ENCODE measurements around the gene WBP1L.
"Not testable (repeated sequence)": the region's sequence is repeated elsewhere in the genome, so short reads cannot be mapped to it uniquely, and the experiment has no call there.

DNA sequence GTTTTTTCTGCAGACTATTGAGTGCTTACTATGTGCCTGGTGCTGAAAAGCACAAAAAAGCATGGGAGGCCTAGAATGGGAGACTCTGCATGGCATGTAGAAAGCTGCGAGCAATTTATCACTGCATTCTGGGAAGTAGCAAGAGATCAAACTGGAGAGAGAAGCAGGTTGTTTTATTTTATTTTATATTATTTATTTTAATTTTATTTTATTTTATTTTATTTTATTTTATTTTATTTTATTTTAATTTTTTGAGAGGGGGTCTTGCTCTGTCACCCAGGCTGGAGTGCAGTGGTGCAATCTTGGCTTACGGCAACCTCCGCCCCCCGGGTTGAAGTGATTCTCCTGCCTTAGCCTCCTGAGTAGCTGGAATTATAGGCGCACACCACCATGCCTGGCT, 76.3 kb downstream of the WBP1L start:
- not testable (repeated sequence) for TF ChIP-seq POLR2AphosphoS5 (IDR thresholded peaks at IDR 0.05); EZH2 (IDR thresholded peaks at IDR 0.05; ENCODE audit: borderline replicate concordance, insufficient read depth, low read length, poor library complexity, severe bottlenecking); SMC3 (conservative IDR thresholded peaks at IDR 0.05; ENCODE audit: poor library complexity); TAF1 (IDR thresholded peaks at IDR 0.05; ENCODE audit: low read depth); EP300 (conservative IDR thresholded peaks at IDR 0.05; ENCODE audit: poor library complexity, severe bottlenecking)
- TF ChIP-seq, protein P1, sequence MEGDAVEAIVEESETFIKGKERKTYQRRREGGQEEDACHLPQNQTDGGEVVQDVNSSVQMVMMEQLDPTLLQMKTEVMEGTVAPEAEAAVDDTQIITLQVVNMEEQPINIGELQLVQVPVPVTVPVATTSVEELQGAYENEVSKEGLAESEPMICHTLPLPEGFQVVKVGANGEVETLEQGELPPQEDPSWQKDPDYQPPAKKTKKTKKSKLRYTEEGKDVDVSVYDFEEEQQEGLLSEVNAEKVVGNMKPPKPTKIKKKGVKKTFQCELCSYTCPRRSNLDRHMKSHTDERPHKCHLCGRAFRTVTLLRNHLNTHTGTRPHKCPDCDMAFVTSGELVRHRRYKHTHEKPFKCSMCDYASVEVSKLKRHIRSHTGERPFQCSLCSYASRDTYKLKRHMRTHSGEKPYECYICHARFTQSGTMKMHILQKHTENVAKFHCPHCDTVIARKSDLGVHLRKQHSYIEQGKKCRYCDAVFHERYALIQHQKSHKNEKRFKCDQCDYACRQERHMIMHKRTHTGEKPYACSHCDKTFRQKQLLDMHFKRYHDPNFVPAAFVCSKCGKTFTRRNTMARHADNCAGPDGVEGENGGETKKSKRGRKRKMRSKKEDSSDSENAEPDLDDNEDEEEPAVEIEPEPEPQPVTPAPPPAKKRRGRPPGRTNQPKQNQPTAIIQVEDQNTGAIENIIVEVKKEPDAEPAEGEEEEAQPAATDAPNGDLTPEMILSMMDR (IDR thresholded peaks at IDR 0.05; ENCODE audit: poor library complexity, severe bottlenecking), result not testable (repeated sequence)
- TF ChIP-seq, protein P2, sequence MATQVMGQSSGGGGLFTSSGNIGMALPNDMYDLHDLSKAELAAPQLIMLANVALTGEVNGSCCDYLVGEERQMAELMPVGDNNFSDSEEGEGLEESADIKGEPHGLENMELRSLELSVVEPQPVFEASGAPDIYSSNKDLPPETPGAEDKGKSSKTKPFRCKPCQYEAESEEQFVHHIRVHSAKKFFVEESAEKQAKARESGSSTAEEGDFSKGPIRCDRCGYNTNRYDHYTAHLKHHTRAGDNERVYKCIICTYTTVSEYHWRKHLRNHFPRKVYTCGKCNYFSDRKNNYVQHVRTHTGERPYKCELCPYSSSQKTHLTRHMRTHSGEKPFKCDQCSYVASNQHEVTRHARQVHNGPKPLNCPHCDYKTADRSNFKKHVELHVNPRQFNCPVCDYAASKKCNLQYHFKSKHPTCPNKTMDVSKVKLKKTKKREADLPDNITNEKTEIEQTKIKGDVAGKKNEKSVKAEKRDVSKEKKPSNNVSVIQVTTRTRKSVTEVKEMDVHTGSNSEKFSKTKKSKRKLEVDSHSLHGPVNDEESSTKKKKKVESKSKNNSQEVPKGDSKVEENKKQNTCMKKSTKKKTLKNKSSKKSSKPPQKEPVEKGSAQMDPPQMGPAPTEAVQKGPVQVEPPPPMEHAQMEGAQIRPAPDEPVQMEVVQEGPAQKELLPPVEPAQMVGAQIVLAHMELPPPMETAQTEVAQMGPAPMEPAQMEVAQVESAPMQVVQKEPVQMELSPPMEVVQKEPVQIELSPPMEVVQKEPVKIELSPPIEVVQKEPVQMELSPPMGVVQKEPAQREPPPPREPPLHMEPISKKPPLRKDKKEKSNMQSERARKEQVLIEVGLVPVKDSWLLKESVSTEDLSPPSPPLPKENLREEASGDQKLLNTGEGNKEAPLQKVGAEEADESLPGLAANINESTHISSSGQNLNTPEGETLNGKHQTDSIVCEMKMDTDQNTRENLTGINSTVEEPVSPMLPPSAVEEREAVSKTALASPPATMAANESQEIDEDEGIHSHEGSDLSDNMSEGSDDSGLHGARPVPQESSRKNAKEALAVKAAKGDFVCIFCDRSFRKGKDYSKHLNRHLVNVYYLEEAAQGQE (IDR thresholded peaks at IDR 0.05; ENCODE audit: borderline replicate concordance), result not testable (repeated sequence)
